ENCODE results near the gene SLC2A10. TPM values are rescaled to one million over a fixed set of nuclear protein-coding genes. Genes with fewer than 3 reads are reported as not detected.

Gene SLC2A10
- total RNA-seq, 1 experiment from 2014 or later = 0.05 TPM

GRCh38 chr20:46749147-46749546 is 39.7 kb downstream of the SLC2A10 start:
- CTCF ChIA-PET = interaction anchor here (0.5 to 1.6 kb wide), 3 partner anchors 9 to 632 kb away, joined by 3 to 5 read pairs (median 4); no protein-coding TSS in a partner anchor
- TF ChIP-seq FOSL1 (IDR thresholded peaks at IDR 0.05; ENCODE audit: low read depth) (no peak), ZFX (IDR thresholded peaks at IDR 0.05) (no peak), EZH2phosphoT487 (IDR thresholded peaks at IDR 0.05; ENCODE audit: borderline replicate concordance) (no peak), ZNF274 (IDR thresholded peaks at IDR 0.05; ENCODE audit: low read depth, low read length) (no peak), POLR2AphosphoS5 (IDR thresholded peaks at IDR 0.05; ENCODE audit: low read depth, low read length) (no peak), CTCF (IDR thresholded peaks at IDR 0.05 in 2 of 3, conservative IDR thresholded peaks at IDR 0.05 in 1 of 3; ENCODE audit: borderline replicate concordance in 1 of 3, insufficient read depth in 1 of 3, low read depth in 2 of 3, low read length in 2 of 3) (no peak), SP1 (IDR thresholded peaks at IDR 0.05; ENCODE audit: low read depth) (no peak), CEBPB (IDR thresholded peaks at IDR 0.05; ENCODE audit: low read depth) (no peak), SIN3A (IDR thresholded peaks at IDR 0.05; ENCODE audit: low read depth) (no peak), CBX3 (IDR thresholded peaks at IDR 0.05; ENCODE audit: low read depth) (no peak), EGR1 (IDR thresholded peaks at IDR 0.05; ENCODE audit: low read depth) (no peak), JUND (IDR thresholded peaks at IDR 0.05) (no peak), SRF (IDR thresholded peaks at IDR 0.05; ENCODE audit: low read depth) (no peak), RAD21 (IDR thresholded peaks at IDR 0.05; ENCODE audit: low read depth) (no peak), REST (IDR thresholded peaks at IDR 0.05; ENCODE audit: low read depth) (no peak)
- TF ChIP-seq, protein P1, sequence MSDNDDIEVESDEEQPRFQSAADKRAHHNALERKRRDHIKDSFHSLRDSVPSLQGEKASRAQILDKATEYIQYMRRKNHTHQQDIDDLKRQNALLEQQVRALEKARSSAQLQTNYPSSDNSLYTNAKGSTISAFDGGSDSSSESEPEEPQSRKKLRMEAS (IDR thresholded peaks at IDR 0.05) = no peak
- TF ChIP-seq, protein P2, sequence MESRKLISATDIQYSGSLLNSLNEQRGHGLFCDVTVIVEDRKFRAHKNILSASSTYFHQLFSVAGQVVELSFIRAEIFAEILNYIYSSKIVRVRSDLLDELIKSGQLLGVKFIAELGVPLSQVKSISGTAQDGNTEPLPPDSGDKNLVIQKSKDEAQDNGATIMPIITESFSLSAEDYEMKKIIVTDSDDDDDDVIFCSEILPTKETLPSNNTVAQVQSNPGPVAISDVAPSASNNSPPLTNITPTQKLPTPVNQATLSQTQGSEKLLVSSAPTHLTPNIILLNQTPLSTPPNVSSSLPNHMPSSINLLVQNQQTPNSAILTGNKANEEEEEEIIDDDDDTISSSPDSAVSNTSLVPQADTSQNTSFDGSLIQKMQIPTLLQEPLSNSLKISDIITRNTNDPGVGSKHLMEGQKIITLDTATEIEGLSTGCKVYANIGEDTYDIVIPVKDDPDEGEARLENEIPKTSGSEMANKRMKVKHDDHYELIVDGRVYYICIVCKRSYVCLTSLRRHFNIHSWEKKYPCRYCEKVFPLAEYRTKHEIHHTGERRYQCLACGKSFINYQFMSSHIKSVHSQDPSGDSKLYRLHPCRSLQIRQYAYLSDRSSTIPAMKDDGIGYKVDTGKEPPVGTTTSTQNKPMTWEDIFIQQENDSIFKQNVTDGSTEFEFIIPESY (IDR thresholded peaks at IDR 0.05; ENCODE audit: extremely low read depth, insufficient replicate concordance, low read length) = no peak
- TF ChIP-seq, protein P3, sequence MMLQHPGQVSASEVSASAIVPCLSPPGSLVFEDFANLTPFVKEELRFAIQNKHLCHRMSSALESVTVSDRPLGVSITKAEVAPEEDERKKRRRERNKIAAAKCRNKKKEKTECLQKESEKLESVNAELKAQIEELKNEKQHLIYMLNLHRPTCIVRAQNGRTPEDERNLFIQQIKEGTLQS (IDR thresholded peaks at IDR 0.05) = no peak
- ATAC-seq (no peak), DNase-seq (ENCODE audit: low read depth, low spot score) (no peak)
- intact Hi-C loops (cut with micrococcal nuclease) = loop anchor here (5.0 kb wide), 2 partner anchors 633 to 1873 kb away; no protein-coding TSS in a partner anchor
- Histone ChIP-seq H3K27ac (ENCODE audit: low read depth, low read length) (no peak overlapping the region), H3K36me3 (ENCODE audit: control insufficient read depth in 1 of 2, insufficient read depth in 2 of 2, low read length in 2 of 2) (no peaks in the 10 kb centered on the region), H3K79me2 (ENCODE audit: insufficient read depth, low read length) (no peaks in the 10 kb centered on the region), H2AFZ (ENCODE audit: low read depth, low read length, poor library complexity, severe bottlenecking) (no peak overlapping the region), H3K4me1 (ENCODE audit: control insufficient read depth in 1 of 2, insufficient read depth in 2 of 2, low read length in 2 of 2) (peaks cover 6 to 30% of the 10 kb centered on the region in 2 experiments; a peak in 3 of 4 replicates), H3K9me2 (ENCODE audit: insufficient read depth) (no peaks in the 10 kb centered on the region), H4K20me1 (ENCODE audit: insufficient read depth) (no peaks in the 10 kb centered on the region), H3K4me3 (replicated peaks in 1 of 2; ENCODE audit: low read depth in 1 of 2, low read length in 2 of 2) (no peak overlapping the region), H3K9ac (ENCODE audit: low read length) (no peak overlapping the region), H3K4me2 (ENCODE audit: low read length) (no peak overlapping the region), H3K27me3 (ENCODE audit: insufficient read depth, low read length) (no peaks in the 10 kb centered on the region), H3K9me3 (ENCODE audit: control insufficient read depth in 1 of 2, insufficient read depth in 1 of 2, low read depth in 1 of 2, low read length in 2 of 2) (no peaks in the 10 kb centered on the region)
- POLR2A ChIA-PET = no interaction called here
- RAD21 ChIA-PET (ENCODE audit: low non-redundant PET in 1 of 2, low total read pairs in 2 of 2, uncharacterized antibody in 2 of 2, unreplicated experiment in 2 of 2) = no interaction called here
- no TSS peak for BruUV-seq (replicated peaks)
